ENCODE results near the gene NOL4L. TPM values are rescaled to one million over a fixed set of nuclear protein-coding genes. Genes with fewer than 3 reads are reported as not detected.

Gene NOL4L
- total RNA-seq, 2 experiments from 2014 or later, result 24.8 to 29.2 TPM

DNA sequence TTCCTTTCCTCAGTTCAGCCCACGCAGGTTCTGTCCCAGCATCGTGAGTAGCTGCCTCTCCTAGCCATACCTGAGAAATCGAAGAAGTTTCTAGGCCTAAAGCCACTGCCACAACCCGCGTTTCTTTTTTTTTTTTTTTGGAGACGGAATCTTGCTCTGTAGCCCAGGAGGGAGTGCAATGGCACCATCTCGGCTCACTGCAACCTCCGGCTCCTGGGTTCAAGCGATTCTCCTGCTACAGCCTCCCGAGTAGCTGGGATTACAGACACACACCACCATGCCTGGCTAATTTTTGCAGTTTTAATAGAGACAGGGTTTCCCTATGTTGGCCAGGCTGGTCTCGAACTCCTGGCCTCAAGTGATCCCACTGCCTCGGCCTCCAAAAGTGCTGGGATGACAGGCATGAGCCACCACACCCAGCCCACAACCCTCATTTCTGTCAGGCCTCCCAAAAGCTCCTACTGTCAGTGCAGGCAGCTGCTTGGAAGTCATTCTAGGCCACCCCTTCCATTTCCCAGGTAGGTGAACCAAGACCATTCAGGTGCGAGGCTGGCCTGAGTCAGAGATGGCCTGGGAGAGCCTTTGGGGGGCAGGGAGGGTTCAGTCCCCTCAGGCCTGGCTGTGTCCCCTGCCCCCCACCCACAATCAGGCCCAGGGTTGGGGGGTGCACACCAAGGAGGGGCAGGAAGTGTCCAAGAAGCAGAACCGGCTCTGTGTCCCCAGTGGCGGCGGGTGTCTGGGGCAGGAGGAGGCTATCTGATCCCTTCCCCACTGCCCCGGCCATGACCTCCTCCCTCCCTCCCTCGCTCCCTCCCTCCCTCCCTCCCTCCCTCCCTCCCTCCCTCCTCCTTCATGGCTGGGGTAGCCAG is 47.2 kb downstream of the NOL4L start:
- H3K27ac Mint-ChIP-seq, result peak overlapping the region; percentile 98
- intact Hi-C loops (cut with micrococcal nuclease), result loop anchor here (1.0 to 5.0 kb wide), 8 partner anchors 17 to 434 kb away; partner anchors contain the start of genes COMMD7, KIF3B, MAPRE1 and NOL4L
- peak; percentile 36 for DNase-seq
- H3K36me3 Mint-ChIP-seq (ENCODE audit: low read depth), result peaks cover 14% of the 10 kb centered on the region
- H3K9me3 Mint-ChIP-seq, result no peaks in the 10 kb centered on the region
- H3K4me1 Mint-ChIP-seq (ENCODE audit: low read depth), result peaks cover 86% of the 10 kb centered on the region
- no peaks in the 10 kb centered on the region for H3K27me3 Mint-ChIP-seq (ENCODE audit: low read depth)
- CTCF ChIA-PET, result interaction anchor here (1.2 to 12.8 kb wide), 2 partner anchors 14 to 29 kb away, joined by 3 to 180 read pairs; no protein-coding TSS in a partner anchor
- peak overlapping the region; percentile 90 for H3K4me3 Mint-ChIP-seq

GRCh38 chr20:32536851-32537656 is 48.1 kb downstream of the NOL4L start:
- intact Hi-C loops (cut with micrococcal nuclease), result loop anchor here (1.0 to 5.0 kb wide), 8 partner anchors 9 to 435 kb away; partner anchors contain the start of genes ASXL1, COMMD7, KIF3B and MAPRE1
- Mint-ChIP-seq H3K27me3 (ENCODE audit: low read depth) (no peaks in the 10 kb centered on the region), H3K27ac (peak overlapping the region; percentile 94), H3K4me3 (peak overlapping the region; percentile 90), H3K36me3 (ENCODE audit: low read depth) (peaks cover 12% of the 10 kb centered on the region), H3K9me3 (no peaks in the 10 kb centered on the region), H3K4me1 (ENCODE audit: low read depth) (peaks cover 86% of the 10 kb centered on the region)
- peak; percentile 77 for DNase-seq
- CTCF ChIA-PET, result interaction anchor here (1.2 to 12.8 kb wide), 3 partner anchors 13 to 30 kb away, joined by 3 to 180 read pairs (median 3); no protein-coding TSS in a partner anchor

DNA sequence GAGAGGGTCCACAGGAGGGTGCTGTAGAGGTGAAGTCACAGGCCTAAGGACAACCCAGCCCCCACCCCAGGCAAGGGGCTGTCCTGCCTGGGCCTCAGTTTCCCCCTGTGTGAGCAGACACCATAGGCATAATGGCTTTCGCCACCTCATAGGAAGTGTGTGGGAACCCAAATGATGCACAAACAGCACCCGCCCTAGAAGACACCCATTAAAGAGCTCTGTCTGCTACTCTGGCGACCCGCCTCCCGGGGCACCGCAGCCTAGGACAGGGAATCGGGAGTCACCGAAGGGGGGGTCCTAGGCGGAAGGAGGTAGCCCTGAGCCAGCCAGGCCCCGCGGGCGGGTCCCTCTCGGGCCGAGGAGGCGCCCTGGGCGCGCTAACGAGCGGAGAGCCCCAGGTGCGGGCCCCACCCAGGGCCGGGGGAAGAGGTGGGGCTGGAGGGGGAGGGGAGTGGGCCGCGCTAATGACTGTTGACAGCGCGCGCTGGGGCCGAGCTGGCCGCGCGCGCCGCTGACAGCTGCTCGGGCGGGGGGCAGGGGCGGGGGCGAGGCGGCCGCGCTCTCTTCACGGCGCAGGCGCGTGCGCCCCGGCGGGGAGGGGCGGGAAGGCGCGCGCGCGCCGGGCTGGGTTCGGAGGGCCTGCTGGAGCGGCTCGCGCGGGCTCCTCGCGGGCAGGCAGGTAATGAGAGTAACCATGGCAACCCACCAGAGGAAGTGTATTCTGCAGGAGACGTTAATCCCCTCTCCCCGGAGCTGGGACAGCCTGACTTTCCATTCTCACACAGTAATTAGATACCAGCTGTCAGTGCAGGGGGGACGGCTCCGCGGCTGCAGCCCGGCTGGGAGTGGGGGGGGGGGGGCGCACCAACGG is 48.9 kb downstream of the NOL4L start:
- intact Hi-C loops (cut with micrococcal nuclease), result loop anchor here (1.0 to 5.0 kb wide), 8 partner anchors 8 to 436 kb away; partner anchors contain the start of genes ASXL1, COMMD7, KIF3B and MAPRE1
- CTCF ChIA-PET, result interaction anchor here (1.3 to 12.8 kb wide), 2 partner anchors 12 to 28 kb away, joined by 3 to 180 read pairs; no protein-coding TSS in a partner anchor
- peak overlapping the region; percentile 91 for H3K27ac Mint-ChIP-seq
- DNase-seq, result peak; percentile 88
- H3K36me3 Mint-ChIP-seq (ENCODE audit: low read depth), result peaks cover 12% of the 10 kb centered on the region
- H3K4me1 Mint-ChIP-seq (ENCODE audit: low read depth), result peaks cover 85% of the 10 kb centered on the region
- H3K4me3 Mint-ChIP-seq, result peak overlapping the region; percentile 67
- no peaks in the 10 kb centered on the region for H3K27me3 Mint-ChIP-seq (ENCODE audit: low read depth)
- H3K9me3 Mint-ChIP-seq, result no peaks in the 10 kb centered on the region

- H3K9me3 Mint-ChIP-seq, result no peaks in the 10 kb centered on the region
- DNase-seq, result peak; percentile 48
- intact Hi-C loops (cut with micrococcal nuclease), result loop anchor here (2.0 to 5.0 kb wide), 4 partner anchors 25 to 437 kb away; partner anchors contain the start of genes COMMD7 and MAPRE1
- H3K4me1 Mint-ChIP-seq (ENCODE audit: low read depth), result peaks cover 81% of the 10 kb centered on the region
- CTCF ChIA-PET, result interaction anchor here (1.3 to 12.8 kb wide), 3 partner anchors 11 to 119 kb away, joined by 3 to 180 read pairs (median 3); no protein-coding TSS in a partner anchor
- peak overlapping the region; percentile 91 for H3K27ac Mint-ChIP-seq
- H3K27me3 Mint-ChIP-seq (ENCODE audit: low read depth), result no peaks in the 10 kb centered on the region
- peak overlapping the region; percentile 67 for H3K4me3 Mint-ChIP-seq
- peaks cover 12% of the 10 kb centered on the region for H3K36me3 Mint-ChIP-seq (ENCODE audit: low read depth)
Measured at GRCh38 chr20:32535316-32535952, 49.7 kb downstream of the NOL4L start.

- intact Hi-C loops (cut with micrococcal nuclease), result loop anchor here (2.0 to 5.0 kb wide), 4 partner anchors 24 to 438 kb away; partner anchors contain the start of genes COMMD7 and MAPRE1
- peaks cover 12% of the 10 kb centered on the region for H3K36me3 Mint-ChIP-seq (ENCODE audit: low read depth)
- peak overlapping the region; percentile 91 for H3K27ac Mint-ChIP-seq
- no peaks in the 10 kb centered on the region for H3K9me3 Mint-ChIP-seq
- H3K4me3 Mint-ChIP-seq, result peak overlapping the region; percentile 67
- no peaks in the 10 kb centered on the region for H3K27me3 Mint-ChIP-seq (ENCODE audit: low read depth)
- DNase-seq, result peak; percentile 73
- CTCF ChIA-PET, result interaction anchor here (0.7 to 12.8 kb wide), 4 partner anchors 11 to 120 kb away, joined by 3 to 180 read pairs (median 3); no protein-coding TSS in a partner anchor
- peaks cover 77% of the 10 kb centered on the region for H3K4me1 Mint-ChIP-seq (ENCODE audit: low read depth)
Measured at GRCh38 chr20:32534661-32535240, 50.4 kb downstream of the NOL4L start.

DNA sequence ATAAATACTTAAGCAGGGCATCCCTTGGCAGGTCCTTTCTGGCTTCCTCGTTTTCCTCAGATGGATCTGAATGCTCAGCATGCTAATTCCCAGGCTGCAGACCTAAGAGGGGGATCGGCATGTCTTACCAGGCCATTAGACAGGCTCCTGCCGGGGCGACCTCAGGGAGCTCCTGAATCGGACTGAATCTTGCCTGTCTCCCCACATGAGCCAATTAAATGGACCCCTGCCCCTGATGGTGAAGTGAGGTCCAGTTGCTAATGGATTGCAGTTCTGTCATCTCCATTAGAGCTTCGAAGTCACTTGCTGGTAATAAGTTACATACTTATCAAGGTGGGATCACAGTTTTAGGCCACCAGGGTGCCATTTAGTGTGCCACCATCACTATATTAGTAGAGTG is 51.4 kb downstream of the NOL4L start:
- Mint-ChIP-seq H3K36me3 (ENCODE audit: low read depth) (peaks cover 4% of the 10 kb centered on the region), H3K27me3 (ENCODE audit: low read depth) (no peaks in the 10 kb centered on the region), H3K4me1 (ENCODE audit: low read depth) (peaks cover 77% of the 10 kb centered on the region), H3K4me3 (no peak overlapping the region), H3K27ac (peak overlapping the region; percentile 91), H3K9me3 (no peaks in the 10 kb centered on the region)
- CTCF ChIA-PET, result interaction anchor here (0.7 to 12.8 kb wide), 3 partner anchors 10 to 140 kb away, joined by 3 to 180 read pairs (median 3); partner anchors contain the start of gene C20orf203
- intact Hi-C loops (cut with micrococcal nuclease), result loop anchor here (2.0 kb wide), 1 partner anchor 23 kb away; no protein-coding TSS in a partner anchor
- no peak for DNase-seq

GRCh38 chr20:32532246-32532645 is 52.9 kb downstream of the NOL4L start:
- peaks cover 82% of the 10 kb centered on the region for H3K4me1 Mint-ChIP-seq (ENCODE audit: low read depth)
- H3K9me3 Mint-ChIP-seq, result no peaks in the 10 kb centered on the region
- peaks cover 3% of the 10 kb centered on the region for H3K36me3 Mint-ChIP-seq (ENCODE audit: low read depth)
- H3K27me3 Mint-ChIP-seq (ENCODE audit: low read depth), result no peaks in the 10 kb centered on the region
- peak overlapping the region; percentile 1 for H3K27ac Mint-ChIP-seq
- intact Hi-C loops (cut with micrococcal nuclease), result no loop called here
- CTCF ChIA-PET, result interaction anchor here (1.3 to 12.8 kb wide), 2 partner anchors 8 to 120 kb away, joined by 3 to 180 read pairs; no protein-coding TSS in a partner anchor
- no peak for DNase-seq
- no peak overlapping the region for H3K4me3 Mint-ChIP-seq

DNA sequence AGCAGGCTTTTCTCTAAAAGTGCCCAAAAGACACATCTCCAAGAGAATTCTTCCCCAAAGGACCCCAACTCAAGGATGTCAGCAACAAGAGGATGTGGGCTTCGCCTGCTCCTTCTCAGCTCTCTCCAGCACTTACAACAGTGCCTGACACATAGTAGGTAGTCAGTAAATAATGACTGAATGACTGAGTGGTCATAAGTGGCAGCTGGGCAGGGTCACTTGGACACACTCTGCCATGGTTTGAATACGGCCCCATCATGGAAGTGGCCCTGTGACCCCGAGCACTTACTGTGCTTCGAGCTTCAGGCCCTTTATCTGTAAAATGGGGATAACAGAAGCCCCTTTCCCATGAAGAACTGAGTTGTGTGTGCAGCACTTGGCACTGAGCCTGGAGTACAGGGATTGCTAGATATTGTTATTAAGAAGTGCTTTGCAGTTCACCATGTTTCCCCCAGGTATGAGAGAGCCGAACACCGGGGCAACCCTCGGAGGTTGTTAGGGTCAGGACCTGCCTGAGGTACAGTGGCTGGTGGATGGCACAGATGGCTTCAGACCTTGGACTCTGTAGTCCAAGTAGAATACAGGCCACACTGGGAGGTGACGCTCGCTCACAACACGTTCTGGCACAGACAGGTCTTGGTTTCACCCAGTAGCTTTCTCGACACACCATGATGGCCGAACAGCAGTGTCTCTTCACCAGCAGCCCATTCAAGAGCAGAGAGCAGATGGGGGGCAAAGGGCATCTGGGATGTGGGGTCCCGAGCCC is 56.0 kb downstream of the NOL4L start:
- Mint-ChIP-seq H3K27ac (peak overlapping the region; percentile 93), H3K9me3 (no peaks in the 10 kb centered on the region), H3K4me3 (peak overlapping the region; percentile 60), H3K4me1 (ENCODE audit: low read depth) (peaks cover 88% of the 10 kb centered on the region), H3K27me3 (ENCODE audit: low read depth) (no peaks in the 10 kb centered on the region), H3K36me3 (ENCODE audit: low read depth) (peaks cover 10% of the 10 kb centered on the region)
- intact Hi-C loops (cut with micrococcal nuclease), result loop anchor here (1.0 kb wide), 1 partner anchor 7 kb away; no protein-coding TSS in a partner anchor
- CTCF ChIA-PET, result interaction anchor here (0.8 to 12.4 kb wide), 7 partner anchors 8 to 133 kb away, joined by 3 to 330 read pairs (median 5); no protein-coding TSS in a partner anchor
- DNase-seq, result no peak

DNA sequence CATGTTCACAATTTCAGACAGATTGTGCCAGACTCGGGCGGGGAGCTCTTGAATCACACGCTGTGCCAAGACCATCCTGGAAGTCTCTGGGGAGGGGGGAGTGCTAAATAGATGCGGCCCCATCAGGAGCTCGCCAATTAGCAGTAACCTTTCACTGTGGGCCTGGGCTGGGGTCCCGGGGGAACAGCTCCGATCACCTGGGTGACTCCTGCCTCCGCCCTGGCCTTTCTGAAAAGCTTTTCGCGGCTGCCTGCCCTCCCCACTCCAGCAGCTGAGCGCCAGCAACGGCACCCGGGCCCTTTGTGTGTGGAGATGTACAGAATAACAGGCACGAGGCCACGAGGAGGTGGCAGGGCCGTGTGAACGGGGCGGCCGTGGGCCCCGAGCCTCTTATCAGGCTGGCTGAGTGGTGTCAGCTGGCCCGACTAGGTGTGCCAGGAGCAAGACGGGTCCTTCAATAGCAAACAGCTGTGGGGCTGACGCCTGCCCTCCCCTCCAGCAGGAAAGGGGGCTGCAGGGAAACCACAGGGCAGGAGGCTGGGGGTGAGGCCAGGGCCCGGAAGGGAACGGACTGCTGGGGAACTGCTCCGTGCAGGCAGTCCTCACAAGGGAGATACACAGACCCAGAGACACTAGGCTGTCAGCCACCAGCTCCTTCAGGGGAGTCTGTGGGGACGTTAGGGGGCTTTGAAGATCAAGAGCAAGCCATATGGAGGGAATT is 56.8 kb downstream of the NOL4L start:
- CTCF ChIA-PET, result interaction anchor here (0.8 to 12.4 kb wide), 8 partner anchors 9 to 133 kb away, joined by 3 to 330 read pairs (median 4); partner anchors contain the start of gene NOL4L
- Mint-ChIP-seq H3K27me3 (ENCODE audit: low read depth) (no peaks in the 10 kb centered on the region), H3K27ac (peak overlapping the region; percentile 93), H3K9me3 (no peaks in the 10 kb centered on the region), H3K36me3 (ENCODE audit: low read depth) (peaks cover 10% of the 10 kb centered on the region), H3K4me1 (ENCODE audit: low read depth) (peaks cover 88% of the 10 kb centered on the region), H3K4me3 (peak overlapping the region; percentile 60)
- DNase-seq, result peak; percentile 58
- intact Hi-C loops (cut with micrococcal nuclease), result loop anchor here (1.0 kb wide), 1 partner anchor 8 kb away; no protein-coding TSS in a partner anchor

Measured in activated naive CD4-positive, alpha-beta T cell treated with anti-CD3 and anti-CD28 coated beads for 36 hours (primary cell).